ENCODE data around the gene PABPN1.

The PABPN1 gene

DNA sequence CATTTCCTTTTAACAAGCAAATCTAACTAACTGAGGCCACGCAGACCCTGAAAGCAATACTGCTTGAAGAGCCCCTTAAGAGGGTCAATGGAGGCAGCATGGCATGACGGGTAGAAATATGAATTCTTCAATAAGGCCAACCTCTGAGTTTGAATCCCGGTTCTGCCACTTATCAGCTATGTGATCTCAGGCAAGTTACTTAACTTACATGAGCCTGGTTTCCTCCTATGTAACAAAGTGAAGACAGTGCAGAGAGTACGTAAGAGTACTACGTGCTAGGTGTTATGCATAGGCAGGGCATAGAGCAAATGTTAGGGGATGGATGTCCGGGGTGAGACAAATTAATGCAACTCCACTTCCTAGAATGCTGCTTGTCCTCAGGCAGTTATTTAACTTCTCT lies 40.0 kb upstream of the PABPN1 start:
- no peak for TF ChIP-seq EZH2phosphoT487 (IDR thresholded peaks at IDR 0.05; ENCODE audit: borderline replicate concordance, low read length)
- Histone ChIP-seq H4K20me1 (ENCODE audit: control insufficient read depth, insufficient read depth, low read depth, low read length) (no peaks in the 10 kb centered on the region), H3F3A (ENCODE audit: control insufficient read depth, insufficient read depth) (no peaks in the 10 kb centered on the region), H3K9me3 (ENCODE audit: control insufficient read depth, insufficient read depth, low read length) (no peaks in the 10 kb centered on the region), H3K4me2 (ENCODE audit: low read length) (no peak overlapping the region), H3K4me1 (ENCODE audit: control insufficient read depth, low read length) (peaks cover 11% of the 10 kb centered on the region), H3K79me2 (ENCODE audit: control insufficient read depth, low read length) (peaks cover 21% of the 10 kb centered on the region), H3K27ac (ENCODE audit: low read depth, low read length) (no peak overlapping the region), H3K36me3 (ENCODE audit: control insufficient read depth, low read length) (peaks cover 15% of the 10 kb centered on the region), H3K4me3 (ENCODE audit: low read length) (no peak overlapping the region), H3K9me2 (replicated peaks; ENCODE audit: control insufficient read depth, low read length) (no peaks in the 10 kb centered on the region), H3K27me3 (ENCODE audit: control insufficient read depth, low read length) (no peaks in the 10 kb centered on the region)

DNA sequence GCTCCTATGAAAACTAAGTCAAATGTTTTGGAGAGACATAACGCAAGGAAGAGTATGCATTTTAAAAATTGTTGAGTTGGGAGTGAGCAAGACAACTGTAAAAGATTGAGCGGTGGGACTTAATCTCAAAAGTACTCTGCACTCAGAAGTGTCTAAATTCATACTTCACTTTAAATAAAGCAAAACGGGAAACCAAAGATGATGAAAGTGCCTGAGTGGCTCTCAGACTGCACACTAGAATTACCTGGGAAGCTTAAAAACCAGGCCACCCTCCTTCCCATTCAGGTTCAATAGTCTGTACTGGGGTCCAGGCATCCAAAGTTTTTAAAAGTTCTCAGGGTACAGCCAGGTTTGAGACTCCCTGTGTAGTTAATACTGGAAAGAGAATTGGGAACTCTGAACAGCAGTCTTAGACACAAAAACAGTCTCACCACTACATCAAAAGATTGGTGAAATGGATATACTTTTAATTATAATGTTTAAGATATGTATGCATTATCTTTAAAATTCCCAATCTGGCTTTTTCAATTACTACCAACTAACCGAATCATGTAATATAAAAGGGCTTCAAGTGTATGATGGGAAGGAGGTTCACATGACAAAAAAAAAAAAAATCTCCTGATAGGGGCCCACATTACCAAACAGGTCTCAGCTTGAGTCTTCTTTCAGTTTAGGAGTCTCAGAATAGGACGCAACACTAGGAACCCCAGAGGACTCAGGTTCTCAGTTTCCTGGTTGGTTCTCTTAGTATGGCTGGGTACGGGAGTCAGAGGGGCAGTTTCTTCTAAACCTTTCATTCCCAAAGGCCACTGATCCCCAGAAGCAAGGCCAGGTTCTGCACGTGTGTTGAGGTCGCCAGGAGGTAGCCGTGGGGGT lies 36.4 kb upstream of the PABPN1 start:
- H3K9me3 ChIP-seq (ENCODE audit: control insufficient read depth, insufficient read depth, low read length): no peaks in the 10 kb centered on the region
- no peak for TF ChIP-seq EZH2phosphoT487 (IDR thresholded peaks at IDR 0.05; ENCODE audit: borderline replicate concordance, low read length)
- TF ChIP-seq, protein P1, sequence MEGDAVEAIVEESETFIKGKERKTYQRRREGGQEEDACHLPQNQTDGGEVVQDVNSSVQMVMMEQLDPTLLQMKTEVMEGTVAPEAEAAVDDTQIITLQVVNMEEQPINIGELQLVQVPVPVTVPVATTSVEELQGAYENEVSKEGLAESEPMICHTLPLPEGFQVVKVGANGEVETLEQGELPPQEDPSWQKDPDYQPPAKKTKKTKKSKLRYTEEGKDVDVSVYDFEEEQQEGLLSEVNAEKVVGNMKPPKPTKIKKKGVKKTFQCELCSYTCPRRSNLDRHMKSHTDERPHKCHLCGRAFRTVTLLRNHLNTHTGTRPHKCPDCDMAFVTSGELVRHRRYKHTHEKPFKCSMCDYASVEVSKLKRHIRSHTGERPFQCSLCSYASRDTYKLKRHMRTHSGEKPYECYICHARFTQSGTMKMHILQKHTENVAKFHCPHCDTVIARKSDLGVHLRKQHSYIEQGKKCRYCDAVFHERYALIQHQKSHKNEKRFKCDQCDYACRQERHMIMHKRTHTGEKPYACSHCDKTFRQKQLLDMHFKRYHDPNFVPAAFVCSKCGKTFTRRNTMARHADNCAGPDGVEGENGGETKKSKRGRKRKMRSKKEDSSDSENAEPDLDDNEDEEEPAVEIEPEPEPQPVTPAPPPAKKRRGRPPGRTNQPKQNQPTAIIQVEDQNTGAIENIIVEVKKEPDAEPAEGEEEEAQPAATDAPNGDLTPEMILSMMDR (IDR thresholded peaks at IDR 0.05; ENCODE audit: low read depth, low read length, poor library complexity, severe bottlenecking): no peak
- peak overlapping the region; percentile 91 for H3K4me3 ChIP-seq (ENCODE audit: low read length)

DNA sequence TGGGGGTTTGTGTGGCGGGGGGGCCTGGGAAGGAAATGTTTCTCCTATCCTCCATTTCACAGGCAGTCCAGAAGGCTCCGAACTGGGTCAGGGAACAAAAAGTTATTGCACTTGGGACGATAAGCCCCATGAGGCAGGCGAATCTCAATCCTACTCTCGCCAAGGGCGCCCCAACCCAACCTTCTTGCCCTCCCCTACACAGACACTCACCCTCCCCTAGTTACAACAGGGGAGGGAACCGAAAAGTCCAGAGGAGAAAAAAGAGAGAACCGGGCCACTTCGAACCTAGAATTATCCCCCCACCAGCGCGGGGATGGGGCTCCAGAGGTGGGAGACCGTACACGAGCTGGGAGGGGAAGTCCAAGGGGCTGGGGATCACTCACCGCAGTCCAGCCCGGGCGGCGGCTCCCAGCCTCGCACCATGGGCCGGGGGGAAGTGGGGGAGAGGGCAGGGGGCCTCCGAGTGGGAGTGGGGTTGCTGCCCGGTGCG lies 35.7 kb upstream of the PABPN1 start:
- Histone ChIP-seq H3K27ac (ENCODE audit: low read depth, low read length) (peak overlapping the region; percentile 23), H3K4me2 (ENCODE audit: low read length) (peak overlapping the region; percentile 81)

More for the DNA sequence above, 36.4 kb upstream of the PABPN1 start:
- Histone ChIP-seq H3K27ac (ENCODE audit: low read depth, low read length) (peak overlapping the region; percentile 23), H3K4me2 (ENCODE audit: low read length) (peak overlapping the region; percentile 81), H3K9me2 (replicated peaks; ENCODE audit: control insufficient read depth, low read length) (no peaks in the 10 kb centered on the region), H4K20me1 (ENCODE audit: control insufficient read depth, insufficient read depth, low read depth, low read length) (no peaks in the 10 kb centered on the region), H3K27me3 (ENCODE audit: control insufficient read depth, low read length) (peaks cover 9% of the 10 kb centered on the region), H3K79me2 (ENCODE audit: control insufficient read depth, low read length) (peaks cover 27% of the 10 kb centered on the region), H3K4me1 (ENCODE audit: control insufficient read depth, low read length) (peaks cover 18% of the 10 kb centered on the region), H3K36me3 (ENCODE audit: control insufficient read depth, low read length) (peaks cover 15% of the 10 kb centered on the region), H3F3A (ENCODE audit: control insufficient read depth, insufficient read depth) (no peaks in the 10 kb centered on the region)

More for the DNA sequence above, 35.7 kb upstream of the PABPN1 start:
- Histone ChIP-seq H3K4me3 (ENCODE audit: low read length) (peak overlapping the region; percentile 91), H3F3A (ENCODE audit: control insufficient read depth, insufficient read depth) (no peaks in the 10 kb centered on the region), H3K27me3 (ENCODE audit: control insufficient read depth, low read length) (peaks cover 9% of the 10 kb centered on the region), H4K20me1 (ENCODE audit: control insufficient read depth, insufficient read depth, low read depth, low read length) (no peaks in the 10 kb centered on the region), H3K36me3 (ENCODE audit: control insufficient read depth, low read length) (peaks cover 15% of the 10 kb centered on the region), H3K9me2 (replicated peaks; ENCODE audit: control insufficient read depth, low read length) (no peaks in the 10 kb centered on the region), H3K4me1 (ENCODE audit: control insufficient read depth, low read length) (peaks cover 15% of the 10 kb centered on the region), H3K9me3 (ENCODE audit: control insufficient read depth, insufficient read depth, low read length) (no peaks in the 10 kb centered on the region), H3K79me2 (ENCODE audit: control insufficient read depth, low read length) (peaks cover 27% of the 10 kb centered on the region)
- TF ChIP-seq, protein P1 (IDR thresholded peaks at IDR 0.05; ENCODE audit: low read depth, low read length, poor library complexity, severe bottlenecking): no peak
- no peak for TF ChIP-seq EZH2phosphoT487 (IDR thresholded peaks at IDR 0.05; ENCODE audit: borderline replicate concordance, low read length)

Data from DOHH2 (cell line).